Prostate gland (tissue), 2 donors: ENCODE results near the gene PTRH1. TPM values are rescaled to one million over a fixed set of nuclear protein-coding genes. Genes with fewer than 3 reads are reported as not detected.

Source experiments
- DNase-seq: peaks from one replicate; pipeline ENCODE4 v3.0.0-alpha.2; 2019; ENCODE audit warnings: low spot score
- H3K27ac ChIP-seq, 2 donors: fragments of 200-600 bp; sonication (generic); 2 replicates each; pipeline ENCODE4 v1.5.1; 2017 to 2019
- H3K27me3 ChIP-seq: fragments of 200-600 bp; sonication (generic); replicated peaks from 2 replicates; pipeline ENCODE4 v1.5.1; 2019; ENCODE audit not compliant: insufficient read depth
- H3K36me3 ChIP-seq, 2 donors: fragments of 200-600 bp; sonication (generic); 1 replicate in 1 of 2; 2 replicates in 1 of 2; pipeline versions ENCODE4 v1.5.1 to v1.8.1; 2017 to 2019
- H3K4me1 ChIP-seq: fragments of 200-600 bp; sonication (generic); replicated peaks from 2 replicates; pipeline ENCODE4 v1.5.1; 2019
- H3K4me3 ChIP-seq, 2 donors: fragments of 200-600 bp; sonication (generic); 2 replicates each; pipeline ENCODE4 v1.5.1; 2017 to 2019
- H3K9me3 ChIP-seq: fragments of 200-600 bp; sonication (generic); 2 replicates; pipeline ENCODE4 v1.5.1; 2017
- CTCF ChIP-seq, 4 experiments: fragments of 200-600 bp in 2 of 4; fragments of 450-650 bp in 2 of 4; sonication (generic) in 2 of 4; IDR thresholded peaks; 1 replicate in 3 of 4; 2 replicates in 1 of 4; pipeline ENCODE4 v1.5.1; 2016 to 2019; ENCODE audit warnings: antibody characterized with exemption in 4 of 4, mild to moderate bottlenecking in 2 of 4, moderate library complexity in 2 of 4
- POLR2A ChIP-seq: fragments of 450-650 bp; IDR thresholded peaks from one replicate; pipeline ENCODE4 v1.6.1; 2016; ENCODE audit warnings: antibody characterized with exemption, mild to moderate bottlenecking
- POLR2AphosphoS5 ChIP-seq: sonication (generic); formaldehyde crosslinking; IDR thresholded peaks from one replicate; pipeline ENCODE4 v1.6.1; 2017; ENCODE audit warnings: antibody characterized with exemption
- WGBS: methylation state at CpG from one replicate; pipeline ENCODE4 v1.1.5; 2018; 5-methylcytosine and 5-hydroxymethylcytosine counted together
- intact Hi-C: fragments of 100-400 bp; cut with DNase I; formaldehyde crosslinking; loops from one replicate; pipeline ENCODE4 v1.14.2; 2022
- total RNA-seq, 2 donors: library from RNA; depleted of rRNA; stranded (reverse); fragments of >200 nt; gene quantifications; one replicate each; pipeline ENCODE4 v1.1.0, GENCODE V29; 2016

PTRH1 gene
- total RNA-seq, 2 donors from 2014 or later: 25.4 to 28.6 TPM

- H3K36me3 ChIP-seq: peaks cover 0 to 11% of the 10 kb centered on the region in 2 donors
- no peak overlapping the region for H3K27ac ChIP-seq
- no peak for DNase-seq
- WGBS: 58% methylated on average over 16 of the region's 16 CpGs
- intact Hi-C loops: loop anchor here (5.0 kb wide), 1 partner anchor 225 kb away; no protein-coding TSS in a partner anchor
- H3K4me1 ChIP-seq: no peaks in the 10 kb centered on the region
- H3K9me3 ChIP-seq: no peaks in the 10 kb centered on the region
- TF ChIP-seq POLR2A (no peak), CTCF (IDR thresholded peaks at IDR 0.05) (no peak), POLR2AphosphoS5 (no peak)
- no peaks in the 10 kb centered on the region for H3K27me3 ChIP-seq
- no peak overlapping the region for H3K4me3 ChIP-seq
Measured at GRCh38 chr9:127731938-127732337, 16.5 kb upstream of the PTRH1 start.

- Histone ChIP-seq H3K4me1 (no peaks in the 10 kb centered on the region), H3K27me3 (no peaks in the 10 kb centered on the region), H3K36me3 (peaks cover 0 to 11% of the 10 kb centered on the region in 2 donors), H3K4me3 (no peak overlapping the region), H3K9me3 (no peaks in the 10 kb centered on the region), H3K27ac (no peak overlapping the region)
- 86% methylated on average over 9 of the region's 9 CpGs for WGBS
- intact Hi-C loops: loop anchor here (5.0 kb wide), 1 partner anchor 224 kb away; no protein-coding TSS in a partner anchor
- DNase-seq: no peak
- TF ChIP-seq POLR2A (no peak), POLR2AphosphoS5 (no peak), CTCF (IDR thresholded peaks at IDR 0.05) (no peak)
Measured at GRCh38 chr9:127730799-127731410, 15.4 kb upstream of the PTRH1 start.

GRCh38 chr9:127730262-127730661 lies 14.8 kb upstream of the PTRH1 start:
- no peaks in the 10 kb centered on the region for H3K9me3 ChIP-seq
- H3K27me3 ChIP-seq: no peaks in the 10 kb centered on the region
- H3K4me3 ChIP-seq: no peak overlapping the region
- no peak overlapping the region for H3K27ac ChIP-seq
- 74% methylated on average over 9 of the region's 9 CpGs for WGBS
- H3K36me3 ChIP-seq: peaks cover 0 to 11% of the 10 kb centered on the region in 2 donors
- H3K4me1 ChIP-seq: no peaks in the 10 kb centered on the region
- intact Hi-C loops: loop anchor here (5.0 kb wide), 1 partner anchor 223 kb away; no protein-coding TSS in a partner anchor
- no peak for DNase-seq
- no peak for TF ChIP-seq POLR2A

GRCh38 chr9:127729522-127730256 lies 14.2 kb upstream of the PTRH1 start:
- Histone ChIP-seq H3K27me3 (no peaks in the 10 kb centered on the region), H3K4me3 (no peak overlapping the region), H3K4me1 (no peaks in the 10 kb centered on the region), H3K9me3 (no peaks in the 10 kb centered on the region), H3K36me3 (peaks cover 0 to 11% of the 10 kb centered on the region in 2 donors), H3K27ac (no peak overlapping the region)
- no peak for DNase-seq
- intact Hi-C loops: loop anchor here (5.0 kb wide), 1 partner anchor 222 kb away; no protein-coding TSS in a partner anchor
- no peak for TF ChIP-seq CTCF (IDR thresholded peaks at IDR 0.05)
- no peak for TF ChIP-seq POLR2AphosphoS5
- TF ChIP-seq POLR2A: no peak
- 89% methylated on average over 18 of the region's 18 CpGs for WGBS

GRCh38 chr9:127728808-127729207 lies 13.3 kb upstream of the PTRH1 start:
- DNase-seq: no peak
- TF ChIP-seq POLR2A (no peak), POLR2AphosphoS5 (no peak), CTCF (IDR thresholded peaks at IDR 0.05) (no peak)
- Histone ChIP-seq H3K36me3 (peaks cover 0 to 11% of the 10 kb centered on the region in 2 donors), H3K27me3 (no peaks in the 10 kb centered on the region), H3K4me3 (no peak overlapping the region), H3K27ac (no peak overlapping the region), H3K9me3 (no peaks in the 10 kb centered on the region), H3K4me1 (no peaks in the 10 kb centered on the region)
- intact Hi-C loops: no loop called here
- WGBS: 89% methylated on average over 8 of the region's 8 CpGs
